ENCODE data around the gene EXOC8.
"Not testable (repeated sequence)": the region's sequence is repeated elsewhere in the genome, so short reads cannot be mapped to it uniquely, and the experiment has no call there.

EXOC8 gene

GRCh38 chr1:231354330-231355020 lies 16.8 kb upstream of the EXOC8 start:
- ChIA-PET POLR2A (no interaction called here), CTCF (interaction anchor here (1.2 to 2.1 kb wide), 5 partner anchors 181 to 402 kb away, joined by 3 to 9 read pairs (median 4); no protein-coding TSS in a partner anchor)
- no peaks in the 10 kb centered on the region for H3K9me3 ChIP-seq (ENCODE audit: control extremely low read depth in 1 of 5, control insufficient read depth in 4 of 5, insufficient read depth in 2 of 5, low read depth in 1 of 5, low read length in 4 of 5)
- no peak overlapping the region for H3K4me3 ChIP-seq (ENCODE audit: control insufficient read depth in 1 of 7, extremely low read depth in 1 of 7, insufficient read depth in 4 of 7, low read depth in 2 of 7, low read length in 6 of 7)
- H3K4me1 ChIP-seq (ENCODE audit: control extremely low read depth in 1 of 4, control insufficient read depth in 4 of 4, insufficient read depth in 4 of 4, low read length in 3 of 4), result peaks cover 0 to 4% (median 0%) of the 10 kb centered on the region in 4 experiments
- peaks cover 7 to 33% (median 17%) of the 10 kb centered on the region in 4 experiments for H3K36me3 ChIP-seq (ENCODE audit: control insufficient read depth in 4 of 4, insufficient read depth in 4 of 4, low read length in 3 of 4)
- 100% methylated on average over 1 of the region's 5 CpGs for WGBS (ENCODE audit: insufficient coverage)
- no peaks in the 10 kb centered on the region for H3K27me3 ChIP-seq (replicated peaks in 2 of 5; ENCODE audit: control insufficient read depth in 4 of 5, insufficient read depth in 5 of 5, low read length in 4 of 5)
- DNase-seq, result peak in 2 of 3 donors; percentile 15 to 29
- H3K27ac ChIP-seq (ENCODE audit: insufficient read depth in 1 of 2, low read depth in 1 of 2, low read length in 2 of 2, poor library complexity in 1 of 2, severe bottlenecking in 2 of 2), result no peak overlapping the region

GRCh38 chr1:231353086-231353485 lies 15.4 kb upstream of the EXOC8 start:
- Histone ChIP-seq H3K27ac (ENCODE audit: insufficient read depth in 1 of 2, low read depth in 1 of 2, low read length in 2 of 2, poor library complexity in 1 of 2, severe bottlenecking in 2 of 2) (no peak overlapping the region), H3K27me3 (replicated peaks in 2 of 5; ENCODE audit: control insufficient read depth in 4 of 5, insufficient read depth in 5 of 5, low read length in 4 of 5) (no peaks in the 10 kb centered on the region), H3K4me1 (ENCODE audit: control extremely low read depth in 1 of 4, control insufficient read depth in 4 of 4, insufficient read depth in 4 of 4, low read length in 3 of 4) (peaks cover 0 to 4% (median 0%) of the 10 kb centered on the region in 4 experiments), H3K36me3 (ENCODE audit: control insufficient read depth in 4 of 4, insufficient read depth in 4 of 4, low read length in 3 of 4) (peaks cover 7 to 46% (median 21%) of the 10 kb centered on the region in 4 experiments), H3K4me3 (ENCODE audit: control insufficient read depth in 1 of 7, extremely low read depth in 1 of 7, insufficient read depth in 4 of 7, low read depth in 2 of 7, low read length in 6 of 7) (no peak overlapping the region), H3K9me3 (ENCODE audit: control extremely low read depth in 1 of 5, control insufficient read depth in 4 of 5, insufficient read depth in 2 of 5, low read depth in 1 of 5, low read length in 4 of 5) (no peaks in the 10 kb centered on the region)
- DNase-seq, result no peak
- ChIA-PET POLR2A (no interaction called here), CTCF (no interaction called here)
- 100% methylated on average over 1 of the region's 2 CpGs for WGBS (ENCODE audit: insufficient coverage)

GRCh38 chr1:231351816-231352215 lies 14.2 kb upstream of the EXOC8 start:
- H3K4me1 ChIP-seq (ENCODE audit: control extremely low read depth in 1 of 4, control insufficient read depth in 4 of 4, insufficient read depth in 4 of 4, low read length in 3 of 4), result peaks cover 0 to 4% (median 0%) of the 10 kb centered on the region in 4 experiments
- H3K9me3 ChIP-seq (ENCODE audit: control extremely low read depth in 1 of 5, control insufficient read depth in 4 of 5, insufficient read depth in 2 of 5, low read depth in 1 of 5, low read length in 4 of 5), result no peaks in the 10 kb centered on the region
- H3K4me3 ChIP-seq (ENCODE audit: control insufficient read depth in 1 of 7, extremely low read depth in 1 of 7, insufficient read depth in 4 of 7, low read depth in 2 of 7, low read length in 6 of 7), result no peak overlapping the region
- DNase-seq, result no peak
- no peak overlapping the region for H3K27ac ChIP-seq (ENCODE audit: insufficient read depth in 1 of 2, low read depth in 1 of 2, low read length in 2 of 2, poor library complexity in 1 of 2, severe bottlenecking in 2 of 2)
- POLR2A ChIA-PET, result no interaction called here
- CTCF ChIA-PET, result interaction anchor here (1.6 kb wide), 1 partner anchor 16 kb away, joined by 4 read pairs; no protein-coding TSS in a partner anchor
- H3K27me3 ChIP-seq (replicated peaks in 2 of 5; ENCODE audit: control insufficient read depth in 4 of 5, insufficient read depth in 5 of 5, low read length in 4 of 5), result no peaks in the 10 kb centered on the region
- no CpG with 5 or more reads among the region's 2 CpGs for WGBS (ENCODE audit: insufficient coverage)
- peaks cover 12 to 53% (median 31%) of the 10 kb centered on the region in 4 experiments for H3K36me3 ChIP-seq (ENCODE audit: control insufficient read depth in 4 of 4, insufficient read depth in 4 of 4, low read length in 3 of 4)

- H3K4me1 ChIP-seq (ENCODE audit: control extremely low read depth in 1 of 4, control insufficient read depth in 4 of 4, insufficient read depth in 4 of 4, low read length in 3 of 4); H3K27me3 ChIP-seq (replicated peaks in 2 of 5; ENCODE audit: control insufficient read depth in 4 of 5, insufficient read depth in 5 of 5, low read length in 4 of 5); H3K9me3 ChIP-seq (ENCODE audit: control extremely low read depth in 1 of 5, control insufficient read depth in 4 of 5, insufficient read depth in 2 of 5, low read depth in 1 of 5, low read length in 4 of 5); H3K4me3 ChIP-seq (ENCODE audit: control insufficient read depth in 1 of 7, extremely low read depth in 1 of 7, insufficient read depth in 4 of 7, low read depth in 2 of 7, low read length in 6 of 7); DNase-seq; POLR2A ChIA-PET; H3K27ac ChIP-seq (ENCODE audit: insufficient read depth in 1 of 2, low read depth in 1 of 2, low read length in 2 of 2, poor library complexity in 1 of 2, severe bottlenecking in 2 of 2): not testable (repeated sequence)
- WGBS (ENCODE audit: insufficient coverage), result no CpG with 5 or more reads among the region's 1 CpG
- peaks cover 12 to 58% (median 31%) of the 10 kb centered on the region in 4 experiments for H3K36me3 ChIP-seq (ENCODE audit: control insufficient read depth in 4 of 4, insufficient read depth in 4 of 4, low read length in 3 of 4)
- CTCF ChIA-PET, result interaction anchor here (1.1 to 2.6 kb wide), 3 partner anchors 10 to 255 kb away, joined by 3 to 16 read pairs (median 7); partner anchors contain the start of genes EXOC8 and SPRTN
Measured at GRCh38 chr1:231348856-231349255, 11.2 kb upstream of the EXOC8 start.

- H3K4me1 ChIP-seq (ENCODE audit: control extremely low read depth in 1 of 4, control insufficient read depth in 4 of 4, insufficient read depth in 4 of 4, low read length in 3 of 4), result no peaks in the 10 kb centered on the region
- CTCF ChIA-PET, result interaction anchor here (1.1 to 2.6 kb wide), 3 partner anchors 10 to 255 kb away, joined by 3 to 16 read pairs (median 7); partner anchors contain the start of genes EXOC8 and SPRTN
- no peak overlapping the region for H3K27ac ChIP-seq (ENCODE audit: insufficient read depth in 1 of 2, low read depth in 1 of 2, low read length in 2 of 2, poor library complexity in 1 of 2, severe bottlenecking in 2 of 2)
- H3K9me3 ChIP-seq (ENCODE audit: control extremely low read depth in 1 of 5, control insufficient read depth in 4 of 5, insufficient read depth in 2 of 5, low read depth in 1 of 5, low read length in 4 of 5), result no peaks in the 10 kb centered on the region
- no peak for DNase-seq
- peaks cover 12 to 61% (median 32%) of the 10 kb centered on the region in 4 experiments for H3K36me3 ChIP-seq (ENCODE audit: control insufficient read depth in 4 of 4, insufficient read depth in 4 of 4, low read length in 3 of 4)
- H3K27me3 ChIP-seq (replicated peaks in 2 of 5; ENCODE audit: control insufficient read depth in 4 of 5, insufficient read depth in 5 of 5, low read length in 4 of 5), result no peaks in the 10 kb centered on the region
- WGBS (ENCODE audit: insufficient coverage), result 100% methylated on average over 3 of the region's 4 CpGs
- POLR2A ChIA-PET, result no interaction called here
- H3K4me3 ChIP-seq (ENCODE audit: control insufficient read depth in 1 of 7, extremely low read depth in 1 of 7, insufficient read depth in 4 of 7, low read depth in 2 of 7, low read length in 6 of 7), result no peak overlapping the region
Measured at GRCh38 chr1:231348442-231348841, 10.8 kb upstream of the EXOC8 start.

- H3K27ac ChIP-seq (ENCODE audit: insufficient read depth in 1 of 2, low read depth in 1 of 2, low read length in 2 of 2, poor library complexity in 1 of 2, severe bottlenecking in 2 of 2), result no peak overlapping the region
- CTCF ChIA-PET, result interaction anchor here (2.6 kb wide), 1 partner anchor 9 kb away, joined by 16 read pairs; the partner anchor contains the start of genes EXOC8 and SPRTN
- no peak overlapping the region for H3K4me3 ChIP-seq (ENCODE audit: control insufficient read depth in 1 of 7, extremely low read depth in 1 of 7, insufficient read depth in 4 of 7, low read depth in 2 of 7, low read length in 6 of 7)
- 82% methylated on average over 2 of the region's 4 CpGs for WGBS (ENCODE audit: insufficient coverage)
- H3K27me3 ChIP-seq (replicated peaks in 2 of 5; ENCODE audit: control insufficient read depth in 4 of 5, insufficient read depth in 5 of 5, low read length in 4 of 5), result no peaks in the 10 kb centered on the region
- no peak for DNase-seq
- H3K9me3 ChIP-seq (ENCODE audit: control extremely low read depth in 1 of 5, control insufficient read depth in 4 of 5, insufficient read depth in 2 of 5, low read depth in 1 of 5, low read length in 4 of 5), result no peaks in the 10 kb centered on the region
- H3K4me1 ChIP-seq (ENCODE audit: control extremely low read depth in 1 of 4, control insufficient read depth in 4 of 4, insufficient read depth in 4 of 4, low read length in 3 of 4), result no peaks in the 10 kb centered on the region
- POLR2A ChIA-PET, result no interaction called here
- peaks cover 12 to 61% (median 31%) of the 10 kb centered on the region in 4 experiments for H3K36me3 ChIP-seq (ENCODE audit: control insufficient read depth in 4 of 4, insufficient read depth in 4 of 4, low read length in 3 of 4)
Measured at GRCh38 chr1:231347961-231348360, 10.3 kb upstream of the EXOC8 start.

- H3K4me3 ChIP-seq (ENCODE audit: control insufficient read depth in 1 of 7, extremely low read depth in 1 of 7, insufficient read depth in 4 of 7, low read depth in 2 of 7, low read length in 6 of 7), result no peak overlapping the region
- peaks cover 21 to 32% (median 27%) of the 10 kb centered on the region in 4 experiments for H3K4me1 ChIP-seq (ENCODE audit: control extremely low read depth in 1 of 4, control insufficient read depth in 4 of 4, insufficient read depth in 4 of 4, low read length in 3 of 4)
- 95% methylated on average over 4 of the region's 6 CpGs for WGBS (ENCODE audit: insufficient coverage)
- no peak overlapping the region for H3K27ac ChIP-seq (ENCODE audit: insufficient read depth in 1 of 2, low read depth in 1 of 2, low read length in 2 of 2, poor library complexity in 1 of 2, severe bottlenecking in 2 of 2)
- CTCF ChIA-PET, result interaction anchor here (0.6 to 1.2 kb wide), 2 partner anchors 17 to 34 kb away, joined by 4 to 5 read pairs; no protein-coding TSS in a partner anchor
- no peaks in the 10 kb centered on the region for H3K9me3 ChIP-seq (ENCODE audit: control extremely low read depth in 1 of 5, control insufficient read depth in 4 of 5, insufficient read depth in 2 of 5, low read depth in 1 of 5, low read length in 4 of 5)
- H3K27me3 ChIP-seq (replicated peaks in 2 of 5; ENCODE audit: control insufficient read depth in 4 of 5, insufficient read depth in 5 of 5, low read length in 4 of 5), result no peaks in the 10 kb centered on the region
- peaks cover 2 to 18% (median 6%) of the 10 kb centered on the region in 4 experiments for H3K36me3 ChIP-seq (ENCODE audit: control insufficient read depth in 4 of 4, insufficient read depth in 4 of 4, low read length in 3 of 4)
- no peak for DNase-seq
- POLR2A ChIA-PET, result no interaction called here
Measured at GRCh38 chr1:231340328-231341013, 2.8 kb upstream of the EXOC8 start.

Measured in common myeloid progenitor, CD34-positive (primary cell).